GM19023 (cell line): ENCODE measurements around the gene STIM1.
"Not testable (repeated sequence)": the region's sequence is repeated elsewhere in the genome, so short reads cannot be mapped to it uniquely, and the experiment has no call there.

Experiments used
- ATAC-seq: cut with Tn5 transposase; IDR thresholded peaks from one replicate; pipeline ENCODE4 v1.9.1; 2021; ENCODE audit warnings: mild to moderate bottlenecking, moderate library complexity; ENCODE audit not compliant: unreplicated experiment

STIM1 gene

GRCh38 chr11:4093519-4094347, 238.3 kb downstream of the STIM1 start:
- ATAC-seq = peak; percentile 2

GRCh38 chr11:4094348-4095291, 239.2 kb downstream of the STIM1 start, which contains the start of gene RRM1:
Gene RRM1 (plus strand): TSS chr11:4094799. CDS start chr11:4095013, 214 bp downstream.
- ATAC-seq = peak; percentile 94

- no peak for ATAC-seq
Measured at GRCh38 chr11:4095509-4096230, 240.2 kb downstream of the STIM1 start.

- ATAC-seq = no peak
Measured at GRCh38 chr11:4098026-4098621, 242.7 kb downstream of the STIM1 start.

- no peak for ATAC-seq
Measured at GRCh38 chr11:4102711-4103110, 247.2 kb downstream of the STIM1 start.

GRCh38 chr11:4103269-4103668, 247.8 kb downstream of the STIM1 start:
- no peak for ATAC-seq

GRCh38 chr11:4105916-4106315, 250.5 kb downstream of the STIM1 start:
- no peak for ATAC-seq

GRCh38 chr11:4111834-4112233, 256.4 kb downstream of the STIM1 start:
- no peak for ATAC-seq

- no peak for ATAC-seq
Measured at GRCh38 chr11:4115128-4115527, 259.7 kb downstream of the STIM1 start.

GRCh38 chr11:4118107-4118506, 262.6 kb downstream of the STIM1 start:
- no peak for ATAC-seq

GRCh38 chr11:4123218-4123617, 267.8 kb downstream of the STIM1 start:
- ATAC-seq = no peak

- no peak for ATAC-seq
Measured at GRCh38 chr11:4125141-4125540, 269.7 kb downstream of the STIM1 start.

- no peak for ATAC-seq
Measured at GRCh38 chr11:4127357-4127756, 271.9 kb downstream of the STIM1 start.

GRCh38 chr11:4130219-4130618, 274.8 kb downstream of the STIM1 start:
- ATAC-seq = not testable (repeated sequence)

GRCh38 chr11:4134806-4135205, 279.3 kb downstream of the STIM1 start:
- no peak for ATAC-seq

GRCh38 chr11:4138497-4138896, 283.0 kb downstream of the STIM1 start:
- ATAC-seq = no peak

GRCh38 chr11:4140067-4140636, 284.7 kb downstream of the STIM1 start:
- no peak for ATAC-seq
